Adrenal gland (tissue), 12 donors: Measurements from ENCODE around the gene POLG2. TPM values are rescaled to one million over a fixed set of nuclear protein-coding genes. Genes with fewer than 3 reads are reported as not detected.

Experiments used
- DNase-seq, 7 donors: peaks; one replicate each; pipeline ENCODE4 v3.0.0-alpha.2; 2019 to 2020
- H3K27ac ChIP-seq, 5 donors: fragments of 200-600 bp; sonication (generic) in 4 of 5; 1 replicate in 3 of 5; 2 replicates in 2 of 5; pipeline versions ENCODE4 v1.5.1 to v1.8.0; 2016 to 2020; ENCODE audit warnings: mild to moderate bottlenecking in 1 of 5
- H3K27me3 ChIP-seq: fragments of 200-600 bp; 2 replicates; pipeline ENCODE4 v1.8.0; 2021
- H3K36me3 ChIP-seq, 2 donors: fragments of 200-600 bp; replicated peaks in 1 of 2; 1 replicate in 1 of 2; 2 replicates in 1 of 2; pipeline versions ENCODE4 v1.5.1 to v1.8.0; 2018 to 2022
- H3K4me1 ChIP-seq, 2 donors: fragments of 200-600 bp; replicated peaks in 1 of 2; 1 replicate in 1 of 2; 2 replicates in 1 of 2; pipeline versions ENCODE4 v1.5.1 to v1.8.0; 2018 to 2021
- H3K4me3 ChIP-seq, 4 donors: fragments of 200-600 bp; sonication (generic) in 3 of 4; one replicate each; pipeline ENCODE4 v1.5.1; 2016 to 2018
- H3K9me3 ChIP-seq, 3 donors: fragments of 200-600 bp; sonication (generic) in 1 of 3; replicated peaks in 1 of 3; 1 replicate in 2 of 3; 2 replicates in 1 of 3; pipeline versions ENCODE4 v1.5.1 to v1.8.0; 2016 to 2021
- POLR2A ChIP-seq, 2 donors: fragments of 450-650 bp; IDR thresholded peaks; one replicate each; pipeline ENCODE4 v1.6.1; 2017; ENCODE audit warnings: antibody characterized with exemption in 2 of 2, mild to moderate bottlenecking in 2 of 2, moderate library complexity in 1 of 2
- WGBS, 4 donors: extraction: QIAGEN DNeasy Blood & Tissue Kit in 2 of 4; methylation state at CpG; one replicate each; pipeline versions ENCODE4 v1.1.5 to v1.1.7; 2013 to 2017; 5-methylcytosine and 5-hydroxymethylcytosine counted together
- intact Hi-C, 2 donors: fragments of 100-400 bp; cut with DNase I; formaldehyde crosslinking; loops; one replicate each; pipeline versions ENCODE4 v1.14.1 to v1.15.0; 2022 to 2023
- polyA plus RNA-seq, 3 donors: library from polyadenylated mRNA; stranded (reverse); fragments of 200-250 nt in 2 of 3; fragments of 350-450 nt in 1 of 3; fragmentation: Illumina TruSeq in 1 of 3; extraction: RNeasy Lipid Tissue Mini Kit (QIAGEN cat#74804) in 1 of 3; gene quantifications; one replicate each; pipeline ENCODE4 v1.2.3, GENCODE V29; 2013 to 2014
- total RNA-seq, 9 donors: library from RNA; depleted of rRNA in 4 of 9; stranded (reverse); fragments of >200 nt in 4 of 9; fragments of 120-200 nt in 1 of 9; fragmentation: NEBNext Ultra II Directional in 1 of 9; extraction: Animal tissue kit (Norgen Biotek cat#: 25700) in 1 of 9; gene quantifications; one replicate each; pipeline versions ENCODE4 v1.1.0 to v1.2.4, GENCODE V29; 2013 to 2023
- TF ChIP-seq, protein P1 (sequence below), 6 experiments: fragments of 450-650 bp in 4 of 6; fragments of 200-600 bp in 2 of 6; sonication (generic) in 1 of 6; IDR thresholded peaks; 1 replicate in 5 of 6; 2 replicates in 1 of 6; pipeline versions ENCODE4 v1.5.1 to v1.8.0; 2016 to 2021; ENCODE audit warnings: antibody characterized with exemption in 6 of 6, mild to moderate bottlenecking in 2 of 6, moderate library complexity in 1 of 6
- donor health status: healthy with polysubstance abuse.
- donor health status: Bipolar disorder and iron deficiency.
- donor health status: DM: yes; HTN: yes; CAD: no.
- donor health status: DM: no; HTN: no; CAD: no.
- donor health status: DM: no; HTN: no; CAD: no.
- donor health status: DM: yes; HTN: yes; CAD: no.

POLG2 gene
- total and polyA plus RNA-seq, 12 donors: 3.1 to 28.7 (median 11.1) TPM

DNA sequence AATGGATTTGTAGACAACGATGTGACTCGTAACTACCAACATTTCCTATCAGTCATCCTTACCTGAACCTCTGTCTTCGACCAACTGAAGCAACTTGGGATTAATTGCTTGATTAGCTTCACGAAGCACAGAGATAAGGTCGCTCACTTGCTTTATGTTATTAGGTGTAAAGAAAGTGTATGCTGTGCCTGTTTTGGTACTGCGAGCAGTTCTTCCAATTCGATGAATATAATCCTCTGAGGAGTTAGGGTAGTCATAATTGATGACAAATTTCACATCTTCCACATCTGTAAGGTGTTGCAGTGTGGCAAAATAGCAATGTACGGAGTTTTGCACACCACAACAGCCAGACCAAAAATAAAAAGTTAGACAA, 3.6 kb upstream of the POLG2 start:
- 75 to 79% (median 77%) methylated on average over 8 of the region's 8 CpGs for WGBS, 4 donors
- no peaks in the 10 kb centered on the region for H3K27me3 ChIP-seq
- TF ChIP-seq POLR2A (IDR thresholded peaks at IDR 0.05): no peak
- TF ChIP-seq, protein P1, sequence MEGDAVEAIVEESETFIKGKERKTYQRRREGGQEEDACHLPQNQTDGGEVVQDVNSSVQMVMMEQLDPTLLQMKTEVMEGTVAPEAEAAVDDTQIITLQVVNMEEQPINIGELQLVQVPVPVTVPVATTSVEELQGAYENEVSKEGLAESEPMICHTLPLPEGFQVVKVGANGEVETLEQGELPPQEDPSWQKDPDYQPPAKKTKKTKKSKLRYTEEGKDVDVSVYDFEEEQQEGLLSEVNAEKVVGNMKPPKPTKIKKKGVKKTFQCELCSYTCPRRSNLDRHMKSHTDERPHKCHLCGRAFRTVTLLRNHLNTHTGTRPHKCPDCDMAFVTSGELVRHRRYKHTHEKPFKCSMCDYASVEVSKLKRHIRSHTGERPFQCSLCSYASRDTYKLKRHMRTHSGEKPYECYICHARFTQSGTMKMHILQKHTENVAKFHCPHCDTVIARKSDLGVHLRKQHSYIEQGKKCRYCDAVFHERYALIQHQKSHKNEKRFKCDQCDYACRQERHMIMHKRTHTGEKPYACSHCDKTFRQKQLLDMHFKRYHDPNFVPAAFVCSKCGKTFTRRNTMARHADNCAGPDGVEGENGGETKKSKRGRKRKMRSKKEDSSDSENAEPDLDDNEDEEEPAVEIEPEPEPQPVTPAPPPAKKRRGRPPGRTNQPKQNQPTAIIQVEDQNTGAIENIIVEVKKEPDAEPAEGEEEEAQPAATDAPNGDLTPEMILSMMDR (IDR thresholded peaks at IDR 0.05): no peak
- H3K4me3 ChIP-seq: no peak overlapping the region
- intact Hi-C loops: no loop called here
- peaks cover 45 to 83% of the 10 kb centered on the region in 2 donors for H3K4me1 ChIP-seq
- peaks cover 0 to 72% of the 10 kb centered on the region in 2 donors for H3K36me3 ChIP-seq
- H3K9me3 ChIP-seq: no peaks in the 10 kb centered on the region
- H3K27ac ChIP-seq: peak overlapping the region in 1 of 5 donors; percentile 9
- no peak for DNase-seq

- Histone ChIP-seq H3K27ac (peak overlapping the region in 1 of 5 donors; percentile 9), H3K27me3 (no peaks in the 10 kb centered on the region), H3K36me3 (peaks cover 0 to 72% of the 10 kb centered on the region in 2 donors), H3K9me3 (no peaks in the 10 kb centered on the region), H3K4me1 (peaks cover 50 to 88% of the 10 kb centered on the region in 2 donors), H3K4me3 (no peak overlapping the region)
- TF ChIP-seq, protein P1 (IDR thresholded peaks at IDR 0.05): no peak
- TF ChIP-seq POLR2A (IDR thresholded peaks at IDR 0.05): peak in 1 of 2 donors; percentile 24
- DNase-seq: no peak
- WGBS, 4 donors: 69 to 76% (median 73%) methylated on average over 6 of the region's 6 CpGs
- intact Hi-C loops: no loop called here
Observed at GRCh38 chr17:64499805-64500486, 3.1 kb upstream of the POLG2 start.

DNA sequence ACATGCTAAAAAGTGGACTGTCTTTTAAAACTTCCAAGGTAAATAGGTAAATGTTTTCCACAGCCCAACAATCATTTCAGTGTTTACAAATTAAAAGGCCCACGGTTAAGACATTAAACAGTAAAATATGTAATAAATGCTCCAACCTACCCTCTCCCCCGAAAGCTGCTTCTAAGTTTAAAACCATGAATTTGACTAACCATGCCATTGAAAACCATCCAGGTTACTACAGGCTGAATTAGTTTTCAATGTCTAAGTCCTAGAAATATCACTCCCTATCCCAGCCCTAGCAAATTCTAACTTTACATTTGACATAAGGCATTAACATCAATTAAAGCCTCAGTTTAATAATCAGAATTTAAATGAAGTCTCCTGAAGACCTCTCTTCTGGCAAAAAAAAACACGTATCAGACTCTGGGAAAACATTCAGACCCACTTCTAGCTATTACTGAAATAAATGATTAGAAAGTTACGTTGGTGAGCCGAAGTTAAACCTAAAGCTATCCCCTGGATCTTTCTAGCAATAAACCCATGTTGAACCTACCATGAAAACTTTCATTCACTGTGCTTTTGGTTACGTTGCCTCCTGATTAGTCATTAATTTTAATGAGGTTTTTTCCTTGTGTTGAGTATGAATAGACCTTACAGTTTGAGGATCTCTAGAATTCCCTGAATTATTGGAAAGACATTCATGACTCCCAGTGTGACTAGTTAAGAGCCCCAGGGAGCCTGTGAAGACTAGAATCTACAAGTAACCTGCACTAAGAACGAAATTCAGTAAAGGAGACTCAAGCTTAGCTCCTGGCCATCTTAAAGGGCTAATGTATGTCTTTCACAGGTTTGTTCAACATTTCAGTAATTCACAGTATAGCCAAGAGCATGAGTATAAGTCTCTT, 1.7 kb upstream of the POLG2 start:
- Histone ChIP-seq H3K27me3 (no peaks in the 10 kb centered on the region), H3K4me3 (no peak overlapping the region), H3K36me3 (peaks cover 0 to 63% of the 10 kb centered on the region in 2 donors), H3K9me3 (no peaks in the 10 kb centered on the region), H3K27ac (peak overlapping the region in 1 of 5 donors; percentile 61), H3K4me1 (peaks cover 41 to 86% of the 10 kb centered on the region in 2 donors)
- TF ChIP-seq POLR2A (IDR thresholded peaks at IDR 0.05): no peak
- TF ChIP-seq, protein P1 (IDR thresholded peaks at IDR 0.05): no peak
- 60 to 66% (median 63%) methylated on average over 7 of the region's 7 CpGs for WGBS, 4 donors
- intact Hi-C loops: no loop called here
- no peak for DNase-seq

DNA sequence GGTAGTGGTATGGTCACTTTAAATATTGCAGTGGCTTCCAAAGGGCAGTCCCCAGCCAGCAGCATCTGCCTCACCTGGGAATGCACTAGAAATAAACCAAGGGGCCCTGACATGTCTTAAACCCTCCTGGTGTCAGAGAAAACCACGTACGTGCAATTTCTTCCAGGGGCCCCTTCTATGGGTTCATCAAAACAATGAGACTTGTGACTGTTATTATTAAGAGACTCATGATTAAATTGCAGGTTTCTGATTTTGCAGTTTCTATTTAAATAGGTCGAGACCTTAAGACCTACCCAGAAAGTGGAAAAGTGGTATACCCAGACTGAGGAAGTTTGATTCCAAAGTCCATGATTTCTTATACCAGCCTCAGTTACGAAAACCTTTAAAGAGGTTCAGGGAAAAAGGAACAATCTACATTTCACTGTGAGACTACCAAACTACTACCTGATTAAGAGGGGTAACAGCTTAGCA, 746 bp upstream of the POLG2 start:
- peaks cover 0 to 62% of the 10 kb centered on the region in 2 donors for H3K36me3 ChIP-seq
- H3K9me3 ChIP-seq: no peaks in the 10 kb centered on the region
- peaks cover 35 to 76% of the 10 kb centered on the region in 2 donors for H3K4me1 ChIP-seq
- WGBS, 4 donors: 35 to 50% (median 41%) methylated on average over 4 of the region's 4 CpGs
- DNase-seq: no peak
- TF ChIP-seq POLR2A (IDR thresholded peaks at IDR 0.05): no peak
- TF ChIP-seq, protein P1 (IDR thresholded peaks at IDR 0.05): no peak
- H3K27me3 ChIP-seq: no peaks in the 10 kb centered on the region
- H3K27ac ChIP-seq: peak overlapping the region; percentile 37 to 89 (median 76)
- H3K4me3 ChIP-seq: peak overlapping the region in 1 of 4 donors; percentile 71
- intact Hi-C loops: no loop called here
